Stomach (tissue), 4 donors: ENCODE data around the gene FAM149B1.

Experiments used
- POLR2AphosphoS5 ChIP-seq, 3 donors: sonication (generic); formaldehyde crosslinking; IDR thresholded peaks; one replicate each; pipeline ENCODE4 v1.6.1; 2016; ENCODE audit warnings: antibody characterized with exemption in 3 of 3
- TF ChIP-seq, protein P1 (sequence below), 7 experiments: fragments of 450-650 bp in 4 of 7; fragments of 200-600 bp in 3 of 7; sonication (generic) in 3 of 7; IDR thresholded peaks; one replicate each; pipeline ENCODE4 v1.5.1; 2016 to 2019; ENCODE audit warnings: antibody characterized with exemption in 7 of 7, control low read depth in 2 of 7, mild to moderate bottlenecking in 1 of 7

DNA sequence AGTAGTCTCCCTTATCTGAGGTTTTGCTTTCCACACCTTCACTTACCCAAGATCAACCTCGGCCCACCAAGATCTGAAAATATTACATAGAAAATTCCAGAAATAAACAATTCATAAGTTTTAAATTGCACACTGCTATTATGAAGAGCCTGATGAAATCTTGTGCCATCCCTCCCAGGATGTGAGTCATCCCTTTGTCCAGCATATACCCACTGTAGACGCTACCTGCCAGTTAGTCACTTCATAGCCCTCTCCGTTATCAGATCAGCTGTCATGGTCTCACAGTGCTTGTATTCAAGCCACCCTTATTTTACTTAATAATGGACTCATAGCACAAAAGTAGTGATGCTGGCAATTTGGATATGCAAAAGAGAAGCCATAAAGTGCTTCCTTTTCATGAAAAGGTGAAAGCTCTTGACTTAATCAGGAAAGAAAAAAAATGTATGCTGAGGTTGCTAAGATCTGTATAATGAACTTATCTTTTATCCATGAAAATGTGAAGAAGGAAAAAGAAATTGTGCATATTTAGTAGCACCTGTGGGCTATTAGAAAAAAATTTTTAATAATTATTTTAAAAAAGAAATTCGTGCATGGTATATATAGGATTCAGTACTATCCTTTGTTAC lies 94.3 kb downstream of the FAM149B1 start:
- TF ChIP-seq, protein P1, sequence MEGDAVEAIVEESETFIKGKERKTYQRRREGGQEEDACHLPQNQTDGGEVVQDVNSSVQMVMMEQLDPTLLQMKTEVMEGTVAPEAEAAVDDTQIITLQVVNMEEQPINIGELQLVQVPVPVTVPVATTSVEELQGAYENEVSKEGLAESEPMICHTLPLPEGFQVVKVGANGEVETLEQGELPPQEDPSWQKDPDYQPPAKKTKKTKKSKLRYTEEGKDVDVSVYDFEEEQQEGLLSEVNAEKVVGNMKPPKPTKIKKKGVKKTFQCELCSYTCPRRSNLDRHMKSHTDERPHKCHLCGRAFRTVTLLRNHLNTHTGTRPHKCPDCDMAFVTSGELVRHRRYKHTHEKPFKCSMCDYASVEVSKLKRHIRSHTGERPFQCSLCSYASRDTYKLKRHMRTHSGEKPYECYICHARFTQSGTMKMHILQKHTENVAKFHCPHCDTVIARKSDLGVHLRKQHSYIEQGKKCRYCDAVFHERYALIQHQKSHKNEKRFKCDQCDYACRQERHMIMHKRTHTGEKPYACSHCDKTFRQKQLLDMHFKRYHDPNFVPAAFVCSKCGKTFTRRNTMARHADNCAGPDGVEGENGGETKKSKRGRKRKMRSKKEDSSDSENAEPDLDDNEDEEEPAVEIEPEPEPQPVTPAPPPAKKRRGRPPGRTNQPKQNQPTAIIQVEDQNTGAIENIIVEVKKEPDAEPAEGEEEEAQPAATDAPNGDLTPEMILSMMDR (IDR thresholded peaks at IDR 0.05) = no peak
- TF ChIP-seq POLR2AphosphoS5 (IDR thresholded peaks at IDR 0.05) = no peak
